Gastroesophageal sphincter (tissue), 3 donors: ENCODE measurements around the gene TOB1.

Source experiments
- CTCF ChIP-seq, 4 experiments: fragments of 200-600 bp in 2 of 4; fragments of 450-650 bp in 2 of 4; sonication (generic) in 1 of 4; IDR thresholded peaks; one replicate each; pipeline ENCODE4 v1.5.1; 2017 to 2019; ENCODE audit warnings: antibody characterized with exemption in 4 of 4, mild to moderate bottlenecking in 2 of 4, moderate library complexity in 2 of 4
- POLR2A ChIP-seq, 2 donors: fragments of 450-650 bp; IDR thresholded peaks; one replicate each; pipeline ENCODE4 v1.6.1; 2017; ENCODE audit warnings: antibody characterized with exemption in 2 of 2, mild to moderate bottlenecking in 2 of 2, moderate library complexity in 1 of 2
- POLR2AphosphoS5 ChIP-seq: sonication (generic); formaldehyde crosslinking; IDR thresholded peaks from one replicate; pipeline ENCODE4 v1.6.1; 2017; ENCODE audit warnings: antibody characterized with exemption

- TF ChIP-seq CTCF (IDR thresholded peaks at IDR 0.05) (peak in 3 of 4 experiments; percentile 83 to 89 (median 86)), POLR2A (IDR thresholded peaks at IDR 0.05) (no peak), POLR2AphosphoS5 (no peak)
These were observed 24.2 kb downstream of the TOB1 start for GRCh38 chr17:50841949-50842354.
